ENCODE results near the gene KATNA1.

DNA sequence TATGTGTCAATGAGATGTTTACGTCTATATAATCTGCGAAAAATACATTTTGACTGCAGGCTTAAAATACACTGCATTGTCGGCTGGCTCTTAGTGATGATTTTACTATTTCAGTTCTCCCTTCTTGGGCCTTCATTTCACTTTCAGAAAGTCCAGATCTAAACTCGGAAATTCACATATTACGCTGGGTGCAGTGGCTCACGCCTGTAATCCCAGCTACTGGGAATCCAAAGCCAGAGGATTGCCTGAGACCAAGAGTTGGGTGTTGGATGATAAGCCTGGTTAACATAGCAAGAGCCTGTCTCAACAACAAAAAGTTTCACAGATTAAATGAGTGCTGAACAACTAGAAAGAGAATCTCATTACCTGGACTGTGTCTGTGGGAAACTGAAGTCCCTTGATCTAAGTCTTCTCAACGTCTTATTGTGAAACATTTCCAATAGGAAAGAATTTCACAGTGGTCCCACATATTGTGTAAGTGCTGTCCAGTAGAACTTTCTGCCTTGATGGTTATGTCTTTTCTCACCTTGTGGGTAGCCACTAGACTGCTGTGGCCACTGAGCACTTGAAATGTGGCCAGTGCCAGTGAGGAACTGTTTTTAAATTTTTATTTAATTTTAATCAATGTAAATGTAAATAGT lies 80.4 kb downstream of the KATNA1 start:
- no peak for TF ChIP-seq EZH2 (IDR thresholded peaks at IDR 0.05; ENCODE audit: borderline replicate concordance)
- TF ChIP-seq, protein P1, sequence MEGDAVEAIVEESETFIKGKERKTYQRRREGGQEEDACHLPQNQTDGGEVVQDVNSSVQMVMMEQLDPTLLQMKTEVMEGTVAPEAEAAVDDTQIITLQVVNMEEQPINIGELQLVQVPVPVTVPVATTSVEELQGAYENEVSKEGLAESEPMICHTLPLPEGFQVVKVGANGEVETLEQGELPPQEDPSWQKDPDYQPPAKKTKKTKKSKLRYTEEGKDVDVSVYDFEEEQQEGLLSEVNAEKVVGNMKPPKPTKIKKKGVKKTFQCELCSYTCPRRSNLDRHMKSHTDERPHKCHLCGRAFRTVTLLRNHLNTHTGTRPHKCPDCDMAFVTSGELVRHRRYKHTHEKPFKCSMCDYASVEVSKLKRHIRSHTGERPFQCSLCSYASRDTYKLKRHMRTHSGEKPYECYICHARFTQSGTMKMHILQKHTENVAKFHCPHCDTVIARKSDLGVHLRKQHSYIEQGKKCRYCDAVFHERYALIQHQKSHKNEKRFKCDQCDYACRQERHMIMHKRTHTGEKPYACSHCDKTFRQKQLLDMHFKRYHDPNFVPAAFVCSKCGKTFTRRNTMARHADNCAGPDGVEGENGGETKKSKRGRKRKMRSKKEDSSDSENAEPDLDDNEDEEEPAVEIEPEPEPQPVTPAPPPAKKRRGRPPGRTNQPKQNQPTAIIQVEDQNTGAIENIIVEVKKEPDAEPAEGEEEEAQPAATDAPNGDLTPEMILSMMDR (IDR thresholded peaks at IDR 0.05; ENCODE audit: poor library complexity) = no peak
- TF ChIP-seq EZH2phosphoT487 (IDR thresholded peaks at IDR 0.05; ENCODE audit: low read depth, severe bottlenecking, unreplicated experiment) = no peak
